Right forelimb (tissue), 1 donor: ENCODE measurements around the gene BCL7B.
A peak's percentile ranks its signal among the peaks of the same experiment; 100 is the strongest.
"Not testable (repeated sequence)": the region's sequence is repeated elsewhere in the genome, so short reads cannot be mapped to it uniquely, and the experiment has no call there.

Source experiments
- DNase-seq: peaks from one replicate; pipeline ENCODE4 v3.0.0-alpha.2; 2018

Gene BCL7B

DNA sequence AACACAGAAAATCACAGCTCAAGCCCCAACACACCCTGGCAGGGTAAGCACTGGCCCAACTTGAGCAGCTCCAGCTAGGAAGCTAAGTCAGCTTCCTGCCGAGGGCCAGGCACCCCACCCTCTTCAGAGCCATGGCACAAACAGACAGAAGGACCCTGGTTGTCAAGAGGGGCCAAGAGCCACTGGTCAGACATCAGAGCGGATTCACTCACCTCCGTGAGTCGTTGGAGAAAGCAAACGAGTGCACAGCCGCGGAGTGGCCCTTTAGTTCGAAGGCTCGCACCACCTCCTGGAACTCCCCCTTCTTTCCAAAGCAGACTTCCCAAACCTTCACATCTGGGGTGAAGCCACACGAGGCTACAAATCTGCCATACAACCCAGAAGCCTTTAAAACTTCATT lies 13.5 kb upstream of the BCL7B start:
- no peak for DNase-seq

GRCh38 chr7:73570521-73570920 lies 13.0 kb upstream of the BCL7B start:
- DNase-seq: no peak

GRCh38 chr7:73569042-73569608 lies 11.6 kb upstream of the BCL7B start:
- no peak for DNase-seq

GRCh38 chr7:73567846-73568685 lies 10.6 kb upstream of the BCL7B start:
- DNase-seq: no peak

- DNase-seq: no peak
Measured at GRCh38 chr7:73567140-73567539, 9.7 kb upstream of the BCL7B start.

DNA sequence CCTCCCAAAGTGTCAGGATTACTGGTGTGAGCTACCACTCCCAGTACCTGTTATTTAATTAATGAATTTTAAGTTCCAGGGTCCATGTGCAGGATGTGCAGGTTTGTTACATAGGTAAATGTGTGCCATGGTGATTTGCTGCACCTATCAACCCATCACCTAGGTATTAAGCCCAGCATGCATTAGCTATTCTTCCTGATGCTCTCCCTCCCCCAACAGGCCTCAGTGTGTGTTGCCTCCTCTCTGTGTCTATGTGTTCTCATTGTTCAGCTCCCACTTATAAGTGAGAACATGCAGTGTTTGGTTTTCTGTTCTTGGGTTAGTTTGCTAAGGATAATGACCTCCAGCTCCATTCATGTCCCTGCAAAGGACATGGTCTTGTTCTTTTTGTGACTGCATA lies 8.9 kb upstream of the BCL7B start:
- not testable (repeated sequence) for DNase-seq

DNA sequence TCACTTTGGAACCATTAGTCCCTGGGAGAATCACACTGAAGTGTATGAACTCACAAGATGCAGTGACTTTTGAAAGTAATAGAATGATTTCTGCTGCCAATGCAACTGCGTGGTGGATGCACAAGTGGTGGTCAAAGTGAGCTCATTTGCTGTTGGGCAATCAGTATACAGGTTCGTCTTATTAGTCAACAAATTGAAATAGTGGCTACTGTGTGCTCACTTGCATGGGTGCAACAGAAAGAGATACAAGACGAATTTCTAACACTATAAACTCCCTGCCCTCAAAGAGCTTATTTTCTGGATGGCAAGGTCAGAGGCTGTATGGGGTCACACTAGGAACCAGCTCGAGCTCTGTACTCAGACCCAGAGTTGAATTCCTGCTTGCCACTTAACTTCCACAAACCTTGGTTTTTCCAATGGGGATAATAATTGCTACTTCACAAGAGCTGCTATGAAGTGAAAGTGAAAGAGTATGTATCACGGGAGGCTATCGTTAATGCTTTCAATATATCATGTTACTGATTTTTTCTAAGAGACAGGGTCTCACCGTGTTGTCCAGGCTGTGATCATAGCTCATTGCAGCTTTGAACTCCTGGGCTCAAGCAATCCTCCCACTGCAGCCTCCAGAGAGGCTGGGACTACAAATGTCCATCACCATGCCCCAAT lies 8.3 kb upstream of the BCL7B start:
- no peak for DNase-seq

- DNase-seq: no peak
Measured at GRCh38 chr7:73560109-73560835, 2.8 kb upstream of the BCL7B start.

DNA sequence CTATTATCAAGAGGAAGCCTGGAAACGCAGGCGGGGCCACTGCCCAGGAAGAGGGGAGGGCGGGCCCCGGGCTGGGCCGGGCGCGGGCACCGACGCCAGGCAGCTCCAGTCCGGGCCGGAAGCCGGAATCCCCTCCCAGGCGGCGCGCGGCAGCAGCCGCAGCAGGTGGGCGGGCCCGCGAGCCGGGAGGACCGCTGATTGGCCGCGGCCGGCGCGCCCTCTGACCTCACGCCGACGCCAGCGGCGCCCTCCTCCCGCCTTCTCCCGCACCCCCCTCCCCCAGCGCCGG lies 438 bp downstream of the BCL7B start:
- DNase-seq: peak; percentile 91

- DNase-seq: peak; percentile 2
Measured at GRCh38 chr7:73556208-73557107, 1.0 kb downstream of the BCL7B start.

DNA sequence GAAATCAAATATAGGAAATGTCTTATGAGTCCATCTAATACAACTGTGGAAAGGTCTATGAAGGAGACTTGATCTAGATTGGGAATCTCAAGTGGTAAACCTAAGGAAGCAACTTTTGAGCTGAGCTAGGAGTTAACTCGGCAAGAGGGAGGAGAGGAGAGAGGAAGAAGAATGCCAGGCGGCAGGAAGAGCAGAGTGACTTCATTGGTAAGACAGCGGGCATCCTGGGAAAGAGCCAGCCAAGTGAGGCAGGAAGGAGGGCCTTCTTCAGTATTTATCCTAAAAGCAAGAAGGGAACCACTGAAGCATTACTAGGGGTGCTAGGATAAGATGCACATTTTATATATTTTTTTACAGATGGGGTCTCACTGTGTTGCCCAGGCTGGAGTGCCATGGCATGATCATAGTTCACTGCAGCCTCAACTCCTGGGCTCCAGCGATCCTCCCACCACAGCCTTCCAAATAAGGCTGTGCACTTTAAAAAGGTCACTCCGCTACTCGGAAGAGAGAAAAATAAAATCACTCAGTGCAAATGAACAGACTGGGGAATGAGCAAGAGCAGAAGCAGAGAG lies 2.0 kb downstream of the BCL7B start:
- DNase-seq: no peak

DNA sequence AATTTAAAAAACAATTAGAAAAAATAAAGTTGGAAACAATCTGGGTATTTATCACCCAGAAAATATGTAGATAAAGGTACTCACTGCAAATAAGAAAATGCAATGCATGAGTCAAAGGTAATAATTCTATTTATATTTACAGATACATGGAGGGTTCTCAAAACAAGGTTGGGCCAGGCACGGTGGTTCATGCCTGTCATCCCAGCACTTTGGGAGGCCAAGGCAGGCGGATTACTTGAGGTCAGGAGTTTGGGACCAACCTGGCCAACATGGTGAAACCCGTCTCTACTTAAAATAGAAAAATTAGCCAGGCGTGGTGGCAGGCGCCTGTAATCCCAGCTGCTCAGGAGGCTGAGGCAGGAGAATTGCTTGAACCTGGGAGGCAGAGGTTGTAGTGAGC lies 7.4 kb downstream of the BCL7B start:
- not testable (repeated sequence) for DNase-seq

- DNase-seq: no peak
Measured at GRCh38 chr7:73549176-73549575, 8.3 kb downstream of the BCL7B start.

DNA sequence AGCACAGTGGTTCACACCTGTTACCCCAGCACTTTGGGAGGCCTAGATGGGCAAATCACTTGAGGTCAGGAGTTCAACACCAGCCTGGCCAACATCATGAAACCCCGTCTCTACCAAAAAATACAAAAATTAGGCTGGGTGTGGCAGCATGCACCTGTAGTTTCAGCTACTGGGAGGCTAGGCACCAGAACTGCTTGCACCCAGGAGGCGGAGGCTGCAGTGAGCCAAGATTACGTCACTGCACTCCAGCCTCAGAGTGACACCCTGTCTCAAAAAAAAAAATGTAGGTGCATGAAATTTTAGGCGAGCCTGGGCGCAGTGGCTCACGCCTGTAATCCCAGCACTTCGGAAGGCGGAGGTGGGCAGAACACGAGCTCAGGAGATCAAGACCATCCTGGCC lies 9.6 kb downstream of the BCL7B start:
- DNase-seq: no peak

DNA sequence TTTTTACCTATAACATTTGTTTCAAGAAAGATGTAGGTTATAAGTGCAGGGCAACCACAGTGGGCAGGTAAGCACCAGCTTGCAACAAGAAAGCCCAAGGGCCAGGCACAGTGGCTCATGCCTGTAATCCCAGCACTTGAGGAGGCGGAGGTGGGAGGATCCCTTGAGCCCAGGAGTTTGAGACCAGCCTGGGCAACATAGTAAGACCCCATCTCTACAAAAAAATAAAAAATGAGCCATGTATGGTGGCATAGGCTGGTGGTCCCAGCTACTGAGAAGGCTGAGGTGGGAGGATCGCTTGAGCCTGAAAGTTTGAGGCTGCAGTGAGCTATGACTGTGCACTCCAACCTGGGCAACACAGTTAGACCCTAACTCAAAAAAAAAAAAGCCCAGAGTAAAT lies 12.8 kb downstream of the BCL7B start:
- DNase-seq: no peak

DNA sequence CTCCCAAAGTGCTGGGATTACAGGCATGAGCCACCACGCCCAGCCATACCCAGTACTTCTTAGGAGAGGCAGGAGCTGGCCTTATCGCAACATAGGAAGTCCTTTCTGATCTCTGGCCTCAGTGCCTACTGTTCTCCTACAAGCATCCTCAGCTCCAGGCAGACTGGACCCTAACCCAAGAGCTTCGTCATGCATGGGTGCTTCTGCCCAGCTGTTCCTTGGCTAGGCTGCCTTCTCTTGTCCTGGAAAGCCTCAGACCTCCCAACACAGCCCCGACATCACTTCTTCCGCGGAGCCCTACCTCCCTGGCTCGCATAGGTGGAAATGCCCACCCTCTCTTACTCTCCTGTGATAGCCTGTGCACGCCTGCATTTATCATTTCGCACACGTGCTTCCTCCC lies 15.8 kb downstream of the BCL7B start:
- peak; percentile 5 for DNase-seq

GRCh38 chr7:73539709-73540108 lies 17.8 kb downstream of the BCL7B start:
- DNase-seq: peak; percentile 29

DNA sequence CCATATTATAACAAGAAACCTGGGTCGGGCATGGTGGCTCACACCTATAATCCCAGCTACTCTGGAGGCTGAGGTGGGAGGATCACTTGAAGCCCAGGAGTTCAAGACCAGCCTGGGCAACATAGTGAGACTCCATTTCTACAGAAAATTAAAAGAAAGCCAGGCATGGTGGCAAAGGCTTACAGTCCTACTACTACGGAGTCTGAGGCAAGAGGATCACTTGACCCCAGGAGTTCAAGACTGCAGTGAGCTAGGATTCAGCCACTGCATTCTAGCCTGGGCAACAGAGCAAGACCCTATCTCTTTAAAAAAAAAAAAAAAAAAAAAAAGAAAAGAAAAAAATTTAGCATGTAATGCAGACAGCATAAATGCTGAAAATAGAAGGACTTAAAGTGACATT lies 19.0 kb downstream of the BCL7B start:
- DNase-seq: peak; percentile 12

- no peak for DNase-seq
Measured at GRCh38 chr7:73537051-73537450, 20.4 kb downstream of the BCL7B start.

- peak; percentile 1 for DNase-seq
Measured at GRCh38 chr7:73536479-73536878, 21.0 kb downstream of the BCL7B start.

DNA sequence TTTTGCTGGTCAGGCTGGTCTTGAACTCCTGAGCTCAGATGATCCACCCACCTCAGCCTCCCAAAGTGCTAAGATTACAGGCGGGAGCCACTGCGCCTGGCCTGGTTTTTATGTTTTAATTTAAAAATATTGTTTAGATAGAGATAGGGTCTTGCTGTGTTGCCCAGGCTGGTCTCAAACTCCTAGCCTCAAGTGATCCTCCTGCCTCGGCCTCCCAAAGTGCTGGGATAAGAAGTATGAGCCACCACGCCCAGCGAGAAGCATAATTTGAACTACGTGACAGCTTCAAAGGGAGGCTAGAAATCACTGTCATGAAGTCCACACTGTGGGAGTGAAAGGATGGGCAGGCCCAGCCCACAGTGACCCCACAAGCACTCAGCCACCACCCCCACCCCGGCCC lies 21.6 kb downstream of the BCL7B start:
- peak; percentile 20 for DNase-seq

GRCh38 chr7:73533742-73534141 lies 23.7 kb downstream of the BCL7B start:
- no peak for DNase-seq
